ENCODE measurements around the gene KAT8.

DNA sequence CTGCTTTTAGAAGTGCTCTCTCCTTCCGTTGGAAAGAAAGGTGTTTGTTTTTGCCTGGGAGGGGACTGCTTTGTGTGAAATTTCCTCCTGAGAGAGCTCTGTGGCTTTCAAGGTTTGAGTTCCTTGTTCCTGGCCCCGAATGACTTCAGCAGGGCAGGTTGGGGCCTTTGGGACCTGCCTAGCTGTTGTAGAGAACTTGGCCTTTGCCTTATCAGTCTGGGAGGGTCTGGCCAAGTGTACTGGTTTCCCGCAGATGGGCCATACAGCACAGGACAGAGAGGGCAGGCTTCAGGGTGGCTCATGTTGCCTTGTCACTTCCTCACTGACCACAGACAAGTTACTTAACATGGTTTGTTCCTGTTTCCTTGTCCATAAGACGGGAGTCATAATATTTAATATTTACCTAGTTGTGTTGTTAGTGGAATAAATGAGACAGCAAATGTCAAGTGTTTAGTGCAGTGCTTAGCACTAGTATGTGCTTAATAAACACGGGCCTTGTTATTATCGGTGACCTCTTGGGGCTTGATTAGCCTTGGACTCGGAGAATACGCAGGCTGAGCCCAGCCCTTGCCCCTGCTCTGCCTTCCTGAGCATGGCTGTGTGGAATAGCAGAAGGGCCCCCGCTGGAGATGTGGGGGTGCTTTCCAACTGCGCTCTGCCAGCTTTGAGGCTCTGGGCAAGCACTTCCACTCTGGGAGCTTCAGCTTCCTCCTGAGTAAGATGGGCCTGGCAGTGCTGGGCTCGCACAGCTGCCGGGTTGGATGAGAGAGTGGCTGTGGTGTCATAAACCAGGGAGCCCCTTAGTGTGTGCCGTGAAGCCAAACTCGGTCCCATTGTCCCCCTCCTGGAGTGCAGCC is 11.5 kb downstream of the KAT8 start:
- TF ChIP-seq CAMTA2 (CRISPR knock-in tag; IDR thresholded peaks at IDR 0.05; ENCODE audit: borderline replicate concordance) (no peak), HDAC6 (IDR thresholded peaks at IDR 0.05; ENCODE audit: low read depth, low read length) (no peak), POLR2AphosphoS5 (IDR thresholded peaks at IDR 0.05; ENCODE audit: low read depth, low read length) (no peak), NR2F1 (CRISPR knock-in tag; IDR thresholded peaks at IDR 0.05) (no peak), BCL3 (CRISPR knock-in tag; IDR thresholded peaks at IDR 0.05) (no peak), EZH2 (conservative IDR thresholded peaks at IDR 0.05; ENCODE audit: low read depth, low read length) (no peak), BRCA1 (CRISPR knock-in tag; IDR thresholded peaks at IDR 0.05) (no peak), TCF7L2 (IDR thresholded peaks at IDR 0.05; ENCODE audit: low read depth, low read length) (no peak), HDAC1 (CRISPR knock-in tag; IDR thresholded peaks at IDR 0.05) (no peak)
- TF ChIP-seq, protein P1, sequence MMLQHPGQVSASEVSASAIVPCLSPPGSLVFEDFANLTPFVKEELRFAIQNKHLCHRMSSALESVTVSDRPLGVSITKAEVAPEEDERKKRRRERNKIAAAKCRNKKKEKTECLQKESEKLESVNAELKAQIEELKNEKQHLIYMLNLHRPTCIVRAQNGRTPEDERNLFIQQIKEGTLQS (CRISPR knock-in tag; IDR thresholded peaks at IDR 0.05) = no peak
- TF ChIP-seq, protein P2, sequence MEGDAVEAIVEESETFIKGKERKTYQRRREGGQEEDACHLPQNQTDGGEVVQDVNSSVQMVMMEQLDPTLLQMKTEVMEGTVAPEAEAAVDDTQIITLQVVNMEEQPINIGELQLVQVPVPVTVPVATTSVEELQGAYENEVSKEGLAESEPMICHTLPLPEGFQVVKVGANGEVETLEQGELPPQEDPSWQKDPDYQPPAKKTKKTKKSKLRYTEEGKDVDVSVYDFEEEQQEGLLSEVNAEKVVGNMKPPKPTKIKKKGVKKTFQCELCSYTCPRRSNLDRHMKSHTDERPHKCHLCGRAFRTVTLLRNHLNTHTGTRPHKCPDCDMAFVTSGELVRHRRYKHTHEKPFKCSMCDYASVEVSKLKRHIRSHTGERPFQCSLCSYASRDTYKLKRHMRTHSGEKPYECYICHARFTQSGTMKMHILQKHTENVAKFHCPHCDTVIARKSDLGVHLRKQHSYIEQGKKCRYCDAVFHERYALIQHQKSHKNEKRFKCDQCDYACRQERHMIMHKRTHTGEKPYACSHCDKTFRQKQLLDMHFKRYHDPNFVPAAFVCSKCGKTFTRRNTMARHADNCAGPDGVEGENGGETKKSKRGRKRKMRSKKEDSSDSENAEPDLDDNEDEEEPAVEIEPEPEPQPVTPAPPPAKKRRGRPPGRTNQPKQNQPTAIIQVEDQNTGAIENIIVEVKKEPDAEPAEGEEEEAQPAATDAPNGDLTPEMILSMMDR (CRISPR knock-in tag; IDR thresholded peaks at IDR 0.05) = no peak

Data from HepG2 (cell line).